Stimulated activated CD4-positive, alpha-beta T cell treated with anti-CD3 and anti-CD28 coated beads, Interleukin-4, amount 100 ng/mL, for 1 hour (primary cell): ENCODE results near the gene DTNA.
"Not testable (repeated sequence)": the region's sequence is repeated elsewhere in the genome, so short reads cannot be mapped to it uniquely, and the experiment has no call there.

Experiments used
- DNase-seq: peaks from one replicate; pipeline ENCODE4 v3.0.0-alpha.2; 2020

The DTNA gene

GRCh38 chr18:34709750-34710441 is at the start of gene DTNA:
TSS of gene DTNA (plus strand) at chr18:34710298. CDS start at chr18:34755977, 45,679 bp downstream.
- no peak for DNase-seq

GRCh38 chr18:34660572-34660971 is 49.5 kb upstream of the DTNA start:
- DNase-seq = no peak

- DNase-seq = no peak
Observed at GRCh38 chr18:34661464-34662087, 48.5 kb upstream of the DTNA start.

GRCh38 chr18:34676816-34677574 is 33.1 kb upstream of the DTNA start:
- DNase-seq = no peak

- DNase-seq = not testable (repeated sequence)
Observed at GRCh38 chr18:34689750-34690149, 20.3 kb upstream of the DTNA start.

GRCh38 chr18:34691614-34692013 is 18.5 kb upstream of the DTNA start:
- no peak for DNase-seq

GRCh38 chr18:34694591-34695165 is 15.4 kb upstream of the DTNA start:
- DNase-seq = no peak

- DNase-seq = no peak
Observed at GRCh38 chr18:34695310-34695709, 14.8 kb upstream of the DTNA start.

GRCh38 chr18:34696671-34697070 is 13.4 kb upstream of the DTNA start:
- no peak for DNase-seq

- DNase-seq = no peak
Observed at GRCh38 chr18:34697233-34697632, 12.9 kb upstream of the DTNA start.

- DNase-seq = no peak
Observed at GRCh38 chr18:34697891-34698290, 12.2 kb upstream of the DTNA start.

GRCh38 chr18:34701911-34702310 is 8.2 kb upstream of the DTNA start:
- DNase-seq = no peak

GRCh38 chr18:34702814-34703213 is 7.3 kb upstream of the DTNA start:
- DNase-seq = no peak

GRCh38 chr18:34704074-34704473 is 6.0 kb upstream of the DTNA start:
- no peak for DNase-seq

- DNase-seq = no peak
Observed at GRCh38 chr18:34704823-34705222, 5.3 kb upstream of the DTNA start.

- DNase-seq = no peak
Observed at GRCh38 chr18:34707670-34708069, 2.4 kb upstream of the DTNA start.

- no peak for DNase-seq
Observed at GRCh38 chr18:34709104-34709503, 994 bp upstream of the DTNA start.

GRCh38 chr18:34710458-34710914 is 388 bp downstream of the DTNA start:
- DNase-seq = no peak

- no peak for DNase-seq
Observed at GRCh38 chr18:34710934-34711333, 836 bp downstream of the DTNA start.

- DNase-seq = not testable (repeated sequence)
Observed at GRCh38 chr18:34716111-34716510, 6.0 kb downstream of the DTNA start.

GRCh38 chr18:34718610-34719009 is 8.5 kb downstream of the DTNA start:
- DNase-seq = no peak

GRCh38 chr18:34720220-34720619 is 10.1 kb downstream of the DTNA start:
- DNase-seq = no peak

- no peak for DNase-seq
Observed at GRCh38 chr18:34723143-34723542, 13.0 kb downstream of the DTNA start.

GRCh38 chr18:34725737-34726136 is 15.6 kb downstream of the DTNA start:
- DNase-seq = not testable (repeated sequence)
